Loucy (cell line): ENCODE results near the gene TM9SF1.
"Not testable (repeated sequence)": the region's sequence is repeated elsewhere in the genome, so short reads cannot be mapped to it uniquely, and the experiment has no call there.

Experiments
- H2AFZ ChIP-seq: fragments of 200-600 bp; sonication (generic); 2 replicates; pipeline ENCODE4 v1.6.0; 2016; ENCODE audit warnings: antibody characterized with exemption, mild to moderate bottlenecking, low read length, moderate library complexity
- H3F3A ChIP-seq: fragments of 200-600 bp; 2 replicates; pipeline ENCODE4 v1.6.0; 2016; ENCODE audit warnings: antibody characterized with exemption, low read depth, mild to moderate bottlenecking
- H3K27me3 ChIP-seq: fragments of 200-600 bp; sonication (generic); 2 replicates; pipeline ENCODE4 v1.6.1; 2014; ENCODE audit warnings: low read length, mild to moderate bottlenecking; ENCODE audit not compliant: insufficient read depth, poor library complexity, severe bottlenecking
- H3K36me3 ChIP-seq: fragments of 200-600 bp; sonication (generic); 2 replicates; pipeline ENCODE4 v1.6.1; 2016; ENCODE audit warnings: low read length; ENCODE audit not compliant: insufficient read depth
- H3K4me1 ChIP-seq: fragments of 200-600 bp; sonication (generic); 2 replicates; pipeline ENCODE4 v1.5.1; 2014; ENCODE audit warnings: low read length, mild to moderate bottlenecking; ENCODE audit not compliant: insufficient read depth, poor library complexity, severe bottlenecking
- H3K4me2 ChIP-seq: fragments of 200-600 bp; sonication (generic); 2 replicates; pipeline ENCODE4 v1.6.0; 2014; ENCODE audit warnings: antibody characterized with exemption, low read length, low read depth, mild to moderate bottlenecking; ENCODE audit not compliant: poor library complexity, severe bottlenecking
- H3K4me3 ChIP-seq: fragments of 200-600 bp; sonication (generic); 2 replicates; pipeline ENCODE4 v1.5.1; 2014; ENCODE audit warnings: low read length, mild to moderate bottlenecking, mixed read lengths; ENCODE audit not compliant: poor library complexity, severe bottlenecking
- H3K79me2 ChIP-seq: fragments of 200-600 bp; sonication (generic); 2 replicates; pipeline ENCODE4 v1.6.1; 2014; ENCODE audit warnings: low read length; ENCODE audit not compliant: insufficient read depth
- H3K9ac ChIP-seq: fragments of 200-600 bp; sonication (generic); 2 replicates; pipeline ENCODE4 v1.6.0; 2014; ENCODE audit warnings: mild to moderate bottlenecking, low read depth, low read length, moderate library complexity; ENCODE audit not compliant: poor library complexity, severe bottlenecking
- H3K9me2 ChIP-seq: fragments of 200-600 bp; sonication (generic); replicated peaks from 2 replicates; pipeline ENCODE4 v1.6.1; 2016; ENCODE audit warnings: low read depth, low read length, mixed read lengths
- H3K9me3 ChIP-seq: fragments of 200-600 bp; sonication (generic); 2 replicates; pipeline ENCODE4 v1.6.1; 2014; ENCODE audit warnings: mild to moderate bottlenecking, antibody characterized with exemption, low read length, low read depth; ENCODE audit not compliant: insufficient read depth
- H4K20me1 ChIP-seq: fragments of 200-600 bp; sonication (generic); 2 replicates; pipeline ENCODE4 v1.6.0; 2014; ENCODE audit warnings: antibody characterized with exemption, low read length, mild to moderate bottlenecking; ENCODE audit not compliant: insufficient read depth, poor library complexity, severe bottlenecking
- CTCF ChIP-seq: fragments of 200-600 bp; sonication (generic); conservative IDR thresholded peaks from 2 replicates; pipeline ENCODE4 v1.5.1; 2014; ENCODE audit warnings: mild to moderate bottlenecking, antibody characterized with exemption, low read length
- EZH2phosphoT487 ChIP-seq: fragments of 200-600 bp; IDR thresholded peaks from 2 replicates; pipeline ENCODE4 v1.6.1; 2018; ENCODE audit warnings: antibody characterized with exemption, mild to moderate bottlenecking, moderate library complexity, borderline replicate concordance

The TM9SF1 gene

DNA sequence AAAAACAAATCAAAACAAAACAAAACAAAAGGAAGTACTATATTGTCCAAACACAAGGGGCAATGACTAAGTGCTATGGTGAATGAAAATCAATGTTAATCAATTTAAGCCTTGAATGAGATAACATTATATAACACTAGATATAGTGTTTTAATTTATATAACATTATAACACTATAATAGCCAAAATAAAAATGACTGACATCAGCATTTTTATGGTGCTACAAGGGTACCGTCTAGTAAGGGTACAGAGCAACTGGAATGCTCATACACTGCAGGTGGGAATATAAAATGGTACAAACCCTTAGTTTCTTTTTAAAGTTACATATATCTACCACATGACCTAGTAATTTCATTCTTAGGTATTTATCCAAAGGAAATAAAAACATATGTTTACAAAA lies 31.2 kb upstream of the TM9SF1 start:
- Histone ChIP-seq H2AFZ (no peak overlapping the region), H3K4me1 (peaks cover 6% of the 10 kb centered on the region), H3K27me3 (no peaks in the 10 kb centered on the region), H3K9me2 (no peaks in the 10 kb centered on the region), H3K79me2 (peaks cover 38% of the 10 kb centered on the region), H3F3A (no peaks in the 10 kb centered on the region), H3K4me2 (no peak overlapping the region), H3K9ac (no peak overlapping the region), H3K4me3 (no peak overlapping the region), H3K36me3 (no peaks in the 10 kb centered on the region), H3K9me3 (no peaks in the 10 kb centered on the region), H4K20me1 (no peaks in the 10 kb centered on the region)
- TF ChIP-seq CTCF (no peak), EZH2phosphoT487 (no peak)

DNA sequence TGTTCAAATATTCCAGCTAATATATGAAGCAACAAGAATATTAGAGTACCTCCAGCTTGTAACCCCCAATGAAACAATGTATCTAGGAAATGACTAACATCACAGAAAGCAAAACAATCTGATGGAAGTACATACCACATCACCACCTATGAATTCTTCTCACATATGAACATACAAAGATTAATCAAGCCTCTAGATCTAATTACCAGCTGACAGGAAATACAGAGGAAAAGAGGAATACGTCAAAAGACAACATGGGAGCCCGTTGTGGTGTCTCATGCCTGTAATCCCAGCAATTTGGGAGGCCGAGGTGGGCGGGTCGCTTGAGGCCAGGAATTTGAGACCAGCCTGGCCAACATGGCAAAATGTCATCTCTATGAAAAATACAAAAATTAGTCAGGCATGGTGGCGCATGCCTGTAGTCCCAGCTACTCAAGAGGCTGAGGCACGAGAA lies 29.4 kb upstream of the TM9SF1 start:
- H3K4me3 ChIP-seq = no peak overlapping the region
- H3K4me1 ChIP-seq = no peaks in the 10 kb centered on the region
- H4K20me1 ChIP-seq = no peaks in the 10 kb centered on the region
- H3K4me2 ChIP-seq = no peak overlapping the region
- no peaks in the 10 kb centered on the region for H3K9me3 ChIP-seq
- peaks cover 24% of the 10 kb centered on the region for H3K79me2 ChIP-seq
- no peak overlapping the region for H2AFZ ChIP-seq
- no peak for TF ChIP-seq EZH2phosphoT487
- no peak for TF ChIP-seq CTCF
- H3K9me2 ChIP-seq = no peaks in the 10 kb centered on the region
- H3K9ac ChIP-seq = no peak overlapping the region
- no peaks in the 10 kb centered on the region for H3F3A ChIP-seq
- no peaks in the 10 kb centered on the region for H3K27me3 ChIP-seq
- no peaks in the 10 kb centered on the region for H3K36me3 ChIP-seq

DNA sequence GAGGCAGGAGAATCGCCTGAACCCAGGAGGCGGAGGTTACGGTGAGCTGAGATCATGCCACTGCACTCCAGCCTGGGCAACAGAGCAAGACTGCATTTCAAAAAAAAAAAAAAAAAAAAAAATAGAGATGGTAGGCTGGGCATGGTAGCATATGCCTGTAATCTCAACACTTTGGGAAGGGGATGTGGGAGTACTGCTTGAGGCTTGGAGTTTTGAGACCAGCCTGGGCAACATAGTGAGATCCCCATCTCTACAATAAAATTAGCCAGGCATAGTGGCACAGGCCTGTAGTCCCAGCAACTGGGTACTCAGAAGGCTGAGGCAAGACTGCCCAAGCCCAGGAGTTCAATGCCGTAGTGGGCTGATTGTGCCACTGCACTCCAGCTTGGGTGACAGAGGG lies 27.7 kb upstream of the TM9SF1 start:
- H3K4me2 ChIP-seq, H3K36me3 ChIP-seq, H3K9me3 ChIP-seq, H3K27me3 ChIP-seq, H2AFZ ChIP-seq, H3K4me3 ChIP-seq, H3K9me2 ChIP-seq, H3K9ac ChIP-seq, H4K20me1 ChIP-seq, H3K4me1 ChIP-seq, H3F3A ChIP-seq: not testable (repeated sequence)
- H3K79me2 ChIP-seq = peaks cover 19% of the 10 kb centered on the region; the same call in 1 of the 2 replicates

GRCh38 chr14:24219521-24219920 lies 24.3 kb upstream of the TM9SF1 start:
- Histone ChIP-seq H3K36me3 (no peaks in the 10 kb centered on the region), H3K79me2 (peaks cover 16% of the 10 kb centered on the region), H3K9ac (no peak overlapping the region), H3K4me3 (no peak overlapping the region), H3K27me3 (no peaks in the 10 kb centered on the region), H4K20me1 (no peaks in the 10 kb centered on the region), H3K9me3 (no peaks in the 10 kb centered on the region), H3K4me2 (no peak overlapping the region), H2AFZ (no peak overlapping the region), H3K4me1 (peaks cover 6% of the 10 kb centered on the region), H3K9me2 (no peaks in the 10 kb centered on the region), H3F3A (no peaks in the 10 kb centered on the region)
- TF ChIP-seq CTCF = no peak
- TF ChIP-seq EZH2phosphoT487 = no peak
